Fibroblast of lung (primary cell): Measurements from ENCODE around the gene PET100. TPM values are rescaled to one million over a fixed set of nuclear protein-coding genes. Genes with fewer than 3 reads are reported as not detected.

ENCODE experiments used
- DNase-seq, 2 donors: peaks; one replicate each; pipeline versions ENCODE4 v3.0.0 to v3.0.0-alpha.2; 2010; ENCODE audit warnings: low read depth in 2 of 2
- H2AFZ ChIP-seq: 2 replicates; pipeline ENCODE4 v1.5.1; 2012; ENCODE audit warnings: low read length, control low read depth, inconsistent platforms
- H3K27ac ChIP-seq: 2 replicates; pipeline ENCODE4 v1.5.1; 2011; ENCODE audit warnings: low read length, control low read depth; ENCODE audit not compliant: insufficient read depth
- H3K27me3 ChIP-seq: 2 replicates; pipeline ENCODE4 v1.5.1; 2011; ENCODE audit warnings: mild to moderate bottlenecking, low read length; ENCODE audit not compliant: control insufficient read depth, insufficient read depth
- H3K36me3 ChIP-seq: 2 replicates; pipeline ENCODE4 v1.5.1; 2011; ENCODE audit warnings: low read length; ENCODE audit not compliant: control insufficient read depth, insufficient read depth
- H3K4me1 ChIP-seq: 2 replicates; pipeline ENCODE4 v1.5.1; 2011; ENCODE audit warnings: low read length; ENCODE audit not compliant: control insufficient read depth, insufficient read depth; ENCODE audit errors: extremely low read depth
- H3K4me2 ChIP-seq: 2 replicates; pipeline ENCODE4 v1.5.1; 2011; ENCODE audit warnings: low read length, control low read depth; ENCODE audit not compliant: insufficient read depth; ENCODE audit errors: extremely low read depth
- H3K4me3 ChIP-seq, 4 experiments: fragments of 200-600 bp in 1 of 4; sonication (generic) in 1 of 4; replicated peaks in 1 of 4; 2 replicates each; pipeline ENCODE4 v1.5.1; 2011 to 2016; ENCODE audit warnings: low read length in 4 of 4, low read depth in 3 of 4, mild to moderate bottlenecking in 3 of 4, control low read depth in 2 of 4, inconsistent platforms in 1 of 4, mixed read lengths in 1 of 4; ENCODE audit not compliant: insufficient read depth in 1 of 4; ENCODE audit errors: control extremely low read depth in 1 of 4
- H3K79me2 ChIP-seq: 2 replicates; pipeline ENCODE4 v1.5.1; 2012; ENCODE audit warnings: mild to moderate bottlenecking, low read length, inconsistent platforms; ENCODE audit not compliant: control insufficient read depth, insufficient read depth
- H3K9ac ChIP-seq: 2 replicates; pipeline ENCODE4 v1.5.1; 2011; ENCODE audit warnings: mild to moderate bottlenecking, low read length, control low read depth; ENCODE audit not compliant: insufficient read depth
- H3K9me3 ChIP-seq: 2 replicates; pipeline ENCODE4 v1.5.1; 2012; ENCODE audit warnings: low read depth, low read length; ENCODE audit not compliant: control insufficient read depth, insufficient read depth
- H4K20me1 ChIP-seq: 2 replicates; pipeline ENCODE4 v1.5.1; 2011; ENCODE audit warnings: low read length; ENCODE audit not compliant: control insufficient read depth, insufficient read depth; ENCODE audit errors: extremely low read depth
- CTCF ChIP-seq, 2 donors: IDR thresholded peaks in 1 of 2; conservative IDR thresholded peaks in 1 of 2; 1 replicate in 1 of 2; 2 replicates in 1 of 2; pipeline ENCODE4 v1.5.1; 2011 to 2012; ENCODE audit warnings: low read length in 2 of 2, control low read depth in 1 of 2, inconsistent platforms in 1 of 2, low read depth in 1 of 2, mild to moderate bottlenecking in 1 of 2
- EZH2 ChIP-seq: IDR thresholded peaks from 2 replicates; pipeline ENCODE4 v1.5.1; 2012; ENCODE audit warnings: low read length, control low read depth, mild to moderate bottlenecking; ENCODE audit errors: missing control alignments
- polyA plus RNA-seq, 2 donors: library from polyadenylated mRNA; depleted of rRNA in 1 of 2; stranded (reverse) in 1 of 2; unstranded in 1 of 2; fragments of >200 nt; gene quantifications; 2 replicates each; pipeline ENCODE4 v1.2.1, GENCODE V29; 2011 to 2012; ENCODE audit warnings: missing spikeins in 1 of 2
- total RNA-seq: library from RNA; depleted of rRNA; stranded (reverse); fragments of >200 nt; gene quantifications from 2 replicates; pipeline ENCODE4 v1.2.1, GENCODE V29; 2014

Gene PET100
- total and polyA plus RNA-seq, 2 donors (not counting 1 experiment from before 2014, with no cell fraction given) = 15.7 to 38.8 TPM

- Histone ChIP-seq H3K79me2 (no peaks in the 10 kb centered on the region), H3K4me3 (no peak overlapping the region), H3K4me2 (no peak overlapping the region), H3K27me3 (no peaks in the 10 kb centered on the region), H4K20me1 (no peaks in the 10 kb centered on the region), H3K4me1 (peaks cover 3% of the 10 kb centered on the region), H3K9me3 (no peaks in the 10 kb centered on the region), H2AFZ (no peak overlapping the region), H3K9ac (no peak overlapping the region), H3K36me3 (no peaks in the 10 kb centered on the region), H3K27ac (no peak overlapping the region)
- no peak for DNase-seq
- TF ChIP-seq CTCF (conservative IDR thresholded peaks at IDR 0.05 in 1 of 2, IDR thresholded peaks at IDR 0.05 in 1 of 2; ENCODE audit: low read depth in 1 of 2, low read length in 2 of 2) (no peak), EZH2 (no peak)
Observed at GRCh38 chr19:7655581-7655980, 26.0 kb downstream of the PET100 start.

GRCh38 chr19:7657131-7657751 is 27.6 kb downstream of the PET100 start:
- Histone ChIP-seq H3K4me1 (peaks cover 2% of the 10 kb centered on the region), H3K27ac (no peak overlapping the region), H3K27me3 (no peaks in the 10 kb centered on the region), H4K20me1 (no peaks in the 10 kb centered on the region), H3K9ac (no peak overlapping the region), H3K36me3 (no peaks in the 10 kb centered on the region), H2AFZ (no peak overlapping the region), H3K79me2 (no peaks in the 10 kb centered on the region), H3K4me2 (no peak overlapping the region), H3K9me3 (no peaks in the 10 kb centered on the region), H3K4me3 (no peak overlapping the region)
- TF ChIP-seq EZH2 = no peak
- TF ChIP-seq CTCF (conservative IDR thresholded peaks at IDR 0.05 in 1 of 2, IDR thresholded peaks at IDR 0.05 in 1 of 2; ENCODE audit: low read depth in 1 of 2, low read length in 2 of 2) = no peak
- peak in 1 of 2 donors; percentile 8 for DNase-seq

- no peaks in the 10 kb centered on the region for H3K9me3 ChIP-seq
Observed at GRCh38 chr19:7658219-7658686, 28.7 kb downstream of the PET100 start.

More at GRCh38 chr19:7658219-7658686, 28.7 kb downstream of the PET100 start:
- no peak overlapping the region for H2AFZ ChIP-seq
- H3K27ac ChIP-seq = no peak overlapping the region
- H3K4me2 ChIP-seq = no peak overlapping the region
- no peak for DNase-seq
- no peaks in the 10 kb centered on the region for H3K27me3 ChIP-seq
- no peaks in the 10 kb centered on the region for H3K79me2 ChIP-seq
- no peak overlapping the region for H3K9ac ChIP-seq
- no peaks in the 10 kb centered on the region for H4K20me1 ChIP-seq
- no peak overlapping the region for H3K4me3 ChIP-seq
- H3K4me1 ChIP-seq = no peaks in the 10 kb centered on the region
- H3K36me3 ChIP-seq = no peaks in the 10 kb centered on the region
- TF ChIP-seq CTCF (conservative IDR thresholded peaks at IDR 0.05 in 1 of 2, IDR thresholded peaks at IDR 0.05 in 1 of 2; ENCODE audit: low read depth in 1 of 2, low read length in 2 of 2) (no peak), EZH2 (no peak)
